ENCODE measurements around the gene MB21D2.
"Not testable (repeated sequence)": the region's sequence is repeated elsewhere in the genome, so short reads cannot be mapped to it uniquely, and the experiment has no call there.

The MB21D2 gene

GRCh38 chr3:192850451-192850981 is 67.1 kb downstream of the MB21D2 start:
- no peak overlapping the region for H3K27ac ChIP-seq (ENCODE audit: extremely low read depth, low read depth, low read length)
- ChIA-PET POLR2A (interaction anchor here (1.6 kb wide), 1 partner anchor 66 kb away, joined by 4 read pairs; no protein-coding TSS in a partner anchor), CTCF (interaction anchor here (1.1 kb wide), 1 partner anchor 511 kb away, joined by 4 read pairs; no protein-coding TSS in a partner anchor)
- TF ChIP-seq KLF1 (tag by site-specific recombination; IDR thresholded peaks at IDR 0.05) (no peak), EGR2 (tag by site-specific recombination; IDR thresholded peaks at IDR 0.05; ENCODE audit: low read depth) (peak; percentile 88), ZFHX2 (tag by site-specific recombination; conservative IDR thresholded peaks at IDR 0.05) (peak; percentile 94), ZNF19 (tag by site-specific recombination; IDR thresholded peaks at IDR 0.05; ENCODE audit: low read depth) (no peak), PRDM4 (tag by site-specific recombination; IDR thresholded peaks at IDR 0.05) (no peak), ZBTB44 (tag by site-specific recombination; IDR thresholded peaks at IDR 0.05) (no peak), SP7 (tag by site-specific recombination; IDR thresholded peaks at IDR 0.05) (0 out of 2 replicates have a peak, but pooled peaks have one; percentile 26), ZNF621 (tag by site-specific recombination; IDR thresholded peaks at IDR 0.05) (no peak), INSM2 (tag by site-specific recombination; IDR thresholded peaks at IDR 0.05) (no peak)
- no peaks in the 10 kb centered on the region for H3K9me3 ChIP-seq (ENCODE audit: control insufficient read depth, insufficient read depth, low read depth, low read length)
- H3K4me1 ChIP-seq (ENCODE audit: control insufficient read depth, insufficient read depth, low read length): peaks cover 22% of the 10 kb centered on the region
- H3K36me3 ChIP-seq (ENCODE audit: control insufficient read depth in 2 of 2, insufficient read depth in 1 of 2, low read length in 2 of 2): no peaks in the 10 kb centered on the region
- no peak overlapping the region for H3K4me3 ChIP-seq (ENCODE audit: low read depth, low read length)

GRCh38 chr3:192849821-192850220 is 67.8 kb downstream of the MB21D2 start:
- POLR2A ChIA-PET; CTCF ChIA-PET; H3K36me3 ChIP-seq (ENCODE audit: control insufficient read depth in 2 of 2, insufficient read depth in 1 of 2, low read length in 2 of 2); H3K9me3 ChIP-seq (ENCODE audit: control insufficient read depth, insufficient read depth, low read depth, low read length); H3K27ac ChIP-seq (ENCODE audit: extremely low read depth, low read depth, low read length); H3K4me3 ChIP-seq (ENCODE audit: low read depth, low read length): not testable (repeated sequence)
- peaks cover 22% of the 10 kb centered on the region for H3K4me1 ChIP-seq (ENCODE audit: control insufficient read depth, insufficient read depth, low read length)

- H3K4me1 ChIP-seq (ENCODE audit: control insufficient read depth, insufficient read depth, low read length): peaks cover 22% of the 10 kb centered on the region
- no peak overlapping the region for H3K4me3 ChIP-seq (ENCODE audit: low read depth, low read length)
- ChIA-PET CTCF (no interaction called here), POLR2A (interaction anchor here (0.6 kb wide), 1 partner anchor 10 kb away, joined by 4 read pairs; no protein-coding TSS in a partner anchor)
- TF ChIP-seq ZNF777 (tag by site-specific recombination; IDR thresholded peaks at IDR 0.05; ENCODE audit: borderline replicate concordance) (no peak), MYNN (tag by site-specific recombination; IDR thresholded peaks at IDR 0.05; ENCODE audit: borderline replicate concordance) (no peak), OSR2 (tag by site-specific recombination; IDR thresholded peaks at IDR 0.05) (no peak), ZNF362 (tag by site-specific recombination; IDR thresholded peaks at IDR 0.05) (no peak), WT1 (tag by site-specific recombination; IDR thresholded peaks at IDR 0.05) (no peak), ZNF423 (tag by site-specific recombination; IDR thresholded peaks at IDR 0.05) (no peak), ZNF555 (tag by site-specific recombination; conservative IDR thresholded peaks at IDR 0.05) (no peak), ZNF433 (tag by site-specific recombination; IDR thresholded peaks at IDR 0.05; ENCODE audit: low read depth) (no peak), ZXDB (tag by site-specific recombination; IDR thresholded peaks at IDR 0.05) (no peak), ZNF792 (tag by site-specific recombination; IDR thresholded peaks at IDR 0.05) (no peak), OVOL3 (tag by site-specific recombination; IDR thresholded peaks at IDR 0.05) (no peak)
- H3K9me3 ChIP-seq (ENCODE audit: control insufficient read depth, insufficient read depth, low read depth, low read length): no peaks in the 10 kb centered on the region
- no peak overlapping the region for H3K27ac ChIP-seq (ENCODE audit: extremely low read depth, low read depth, low read length)
- no peaks in the 10 kb centered on the region for H3K36me3 ChIP-seq (ENCODE audit: control insufficient read depth in 2 of 2, insufficient read depth in 1 of 2, low read length in 2 of 2)
These were observed 69.1 kb downstream of the MB21D2 start for GRCh38 chr3:192848371-192849233.

Measured in HEK293 (cell line).